Measurements from ENCODE around the gene KRT7.

KRT7 gene

GRCh38 chr12:52205612-52206303, 27.3 kb upstream of the KRT7 start:
- no peak overlapping the region for H3K9ac ChIP-seq (ENCODE audit: low read depth in 1 of 2, low read length in 2 of 2)
- peaks cover 5 to 6% of the 10 kb centered on the region in 2 donors for H3K4me1 ChIP-seq (ENCODE audit: control insufficient read depth in 2 of 2, insufficient read depth in 2 of 2, low read length in 2 of 2)
- no peaks in the 10 kb centered on the region for H3K9me3 ChIP-seq (ENCODE audit: control insufficient read depth in 2 of 2, low read length in 2 of 2)
- H3K27ac ChIP-seq (ENCODE audit: low read depth in 2 of 2, low read length in 2 of 2), result no peak overlapping the region
- peaks cover 0 to 5% of the 10 kb centered on the region in 2 donors for H3K27me3 ChIP-seq (ENCODE audit: control insufficient read depth in 2 of 2, insufficient read depth in 2 of 2, low read length in 2 of 2)
- no peak overlapping the region for H3K4me3 ChIP-seq (ENCODE audit: low read length in 2 of 2)
- H3K36me3 ChIP-seq (ENCODE audit: control insufficient read depth in 2 of 2, insufficient read depth in 2 of 2, low read length in 2 of 2), result no peaks in the 10 kb centered on the region

DNA sequence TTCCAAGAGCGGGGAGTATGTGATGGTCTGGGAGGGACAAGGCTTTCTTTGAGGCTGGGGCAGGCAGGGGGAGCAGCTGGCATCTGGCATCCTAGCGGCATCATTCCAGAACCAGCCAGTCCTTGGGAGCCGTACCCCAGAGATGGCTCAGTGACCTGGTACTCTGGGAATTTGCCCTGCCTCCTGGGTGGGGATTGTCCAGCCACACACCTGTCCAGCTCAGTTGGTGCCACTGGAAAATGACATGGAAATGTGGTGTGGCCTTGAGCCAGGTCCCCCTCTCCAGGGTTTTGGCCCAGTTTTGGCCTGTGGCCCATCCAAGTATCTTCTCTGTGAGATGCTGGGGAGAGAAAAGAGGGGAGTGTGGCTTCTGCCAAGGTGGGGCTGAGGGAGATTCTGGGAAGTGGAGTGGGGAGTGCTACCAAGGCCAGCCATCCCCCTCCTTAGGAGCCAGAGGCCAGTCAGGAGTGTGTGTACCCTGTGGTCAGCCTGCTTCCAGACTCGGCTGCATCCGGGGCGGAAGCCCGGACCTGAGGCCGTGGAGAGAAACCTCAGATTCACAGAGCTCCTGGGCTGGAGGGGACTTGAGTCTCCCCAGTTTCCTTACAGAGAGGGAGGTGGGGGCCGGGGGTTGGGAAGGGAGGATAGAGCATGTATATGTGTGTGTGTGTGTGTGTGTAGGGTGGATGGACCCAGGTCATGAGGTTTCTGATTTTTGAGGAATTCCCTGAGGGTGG, 26.6 kb upstream of the KRT7 start:
- Histone ChIP-seq H3K4me1 (ENCODE audit: control insufficient read depth in 2 of 2, insufficient read depth in 2 of 2, low read length in 2 of 2) (peaks cover 5 to 6% of the 10 kb centered on the region in 2 donors), H3K27me3 (ENCODE audit: control insufficient read depth in 2 of 2, insufficient read depth in 2 of 2, low read length in 2 of 2) (peaks cover 0 to 5% of the 10 kb centered on the region in 2 donors), H3K36me3 (ENCODE audit: control insufficient read depth in 2 of 2, insufficient read depth in 2 of 2, low read length in 2 of 2) (no peaks in the 10 kb centered on the region), H3K4me3 (ENCODE audit: low read length in 2 of 2) (no peak overlapping the region), H3K9me3 (ENCODE audit: control insufficient read depth in 2 of 2, low read length in 2 of 2) (no peaks in the 10 kb centered on the region), H3K9ac (ENCODE audit: low read depth in 1 of 2, low read length in 2 of 2) (no peak overlapping the region), H3K27ac (ENCODE audit: low read depth in 2 of 2, low read length in 2 of 2) (no peak overlapping the region)

DNA sequence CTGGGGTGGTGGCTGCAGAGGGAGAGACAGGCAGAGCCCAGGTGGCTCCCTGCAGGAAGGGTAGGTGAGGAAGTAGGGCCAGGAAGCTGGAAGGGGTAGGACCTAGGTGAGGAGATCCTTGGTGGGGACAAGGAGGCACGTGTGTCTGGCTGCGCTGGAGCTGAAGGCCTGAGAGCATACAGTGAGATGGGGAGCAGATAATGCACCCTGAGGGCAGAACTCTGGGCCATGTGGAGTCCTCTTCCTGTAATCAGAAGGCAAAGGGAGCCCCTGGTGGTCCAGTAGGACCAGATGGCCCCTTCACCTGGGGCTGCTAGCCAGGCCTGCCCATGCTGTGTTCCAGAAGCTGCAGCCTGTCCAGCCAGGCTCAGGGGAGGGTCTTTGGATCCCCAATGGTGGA, 25.9 kb upstream of the KRT7 start:
- Histone ChIP-seq H3K36me3 (ENCODE audit: control insufficient read depth in 2 of 2, insufficient read depth in 2 of 2, low read length in 2 of 2) (no peaks in the 10 kb centered on the region), H3K27ac (ENCODE audit: low read depth in 2 of 2, low read length in 2 of 2) (no peak overlapping the region), H3K9me3 (ENCODE audit: control insufficient read depth in 2 of 2, low read length in 2 of 2) (no peaks in the 10 kb centered on the region), H3K4me3 (ENCODE audit: low read length in 2 of 2) (no peak overlapping the region), H3K9ac (ENCODE audit: low read depth in 1 of 2, low read length in 2 of 2) (no peak overlapping the region), H3K4me1 (ENCODE audit: control insufficient read depth in 2 of 2, insufficient read depth in 2 of 2, low read length in 2 of 2) (peaks cover 5 to 6% of the 10 kb centered on the region in 2 donors), H3K27me3 (ENCODE audit: control insufficient read depth in 2 of 2, insufficient read depth in 2 of 2, low read length in 2 of 2) (peaks cover 0 to 5% of the 10 kb centered on the region in 2 donors)

DNA sequence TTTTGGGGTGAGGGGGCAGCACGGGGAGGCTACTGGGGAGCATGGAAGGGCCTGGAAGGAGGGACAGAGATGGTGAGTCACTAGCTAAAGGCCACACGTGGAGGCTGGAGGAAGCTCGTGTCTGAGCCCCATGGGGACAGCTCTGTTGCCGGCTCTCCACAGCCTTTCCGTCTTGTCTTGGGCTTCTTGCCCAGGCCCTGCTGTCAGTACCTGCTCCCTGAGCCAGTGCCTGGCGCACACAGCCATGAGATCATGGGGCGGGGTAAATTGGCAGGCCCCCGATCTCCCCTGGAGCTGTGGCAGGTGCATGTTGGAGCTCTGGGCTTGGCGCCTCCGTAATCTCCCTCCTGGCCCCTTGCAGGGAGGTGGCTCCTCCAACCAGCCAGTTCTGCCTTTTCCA, 25.1 kb upstream of the KRT7 start:
- Histone ChIP-seq H3K9ac (ENCODE audit: low read depth in 1 of 2, low read length in 2 of 2) (no peak overlapping the region), H3K27ac (ENCODE audit: low read depth in 2 of 2, low read length in 2 of 2) (no peak overlapping the region), H3K4me3 (ENCODE audit: low read length in 2 of 2) (no peak overlapping the region), H3K4me1 (ENCODE audit: control insufficient read depth in 2 of 2, insufficient read depth in 2 of 2, low read length in 2 of 2) (peaks cover 5 to 6% of the 10 kb centered on the region in 2 donors), H3K9me3 (ENCODE audit: control insufficient read depth in 2 of 2, low read length in 2 of 2) (no peaks in the 10 kb centered on the region), H3K27me3 (ENCODE audit: control insufficient read depth in 2 of 2, insufficient read depth in 2 of 2, low read length in 2 of 2) (peaks cover 0 to 4% of the 10 kb centered on the region in 2 donors), H3K36me3 (ENCODE audit: control insufficient read depth in 2 of 2, insufficient read depth in 2 of 2, low read length in 2 of 2) (no peaks in the 10 kb centered on the region)

GRCh38 chr12:52208424-52209165, 24.4 kb upstream of the KRT7 start:
- Histone ChIP-seq H3K9ac (ENCODE audit: low read depth in 1 of 2, low read length in 2 of 2) (no peak overlapping the region), H3K4me1 (ENCODE audit: control insufficient read depth in 2 of 2, insufficient read depth in 2 of 2, low read length in 2 of 2) (peaks cover 2 to 3% of the 10 kb centered on the region in 2 donors), H3K9me3 (ENCODE audit: control insufficient read depth in 2 of 2, low read length in 2 of 2) (no peaks in the 10 kb centered on the region), H3K27me3 (ENCODE audit: control insufficient read depth in 2 of 2, insufficient read depth in 2 of 2, low read length in 2 of 2) (no peaks in the 10 kb centered on the region), H3K36me3 (ENCODE audit: control insufficient read depth in 2 of 2, insufficient read depth in 2 of 2, low read length in 2 of 2) (no peaks in the 10 kb centered on the region), H3K4me3 (ENCODE audit: low read length in 2 of 2) (no peak overlapping the region), H3K27ac (ENCODE audit: low read depth in 2 of 2, low read length in 2 of 2) (no peak overlapping the region)

- no peak overlapping the region for H3K9ac ChIP-seq (ENCODE audit: low read depth in 1 of 2, low read length in 2 of 2)
- no peaks in the 10 kb centered on the region for H3K27me3 ChIP-seq (ENCODE audit: control insufficient read depth in 2 of 2, insufficient read depth in 2 of 2, low read length in 2 of 2)
- H3K9me3 ChIP-seq (ENCODE audit: control insufficient read depth in 2 of 2, low read length in 2 of 2), result no peaks in the 10 kb centered on the region
- no peak overlapping the region for H3K4me3 ChIP-seq (ENCODE audit: low read length in 2 of 2)
- H3K27ac ChIP-seq (ENCODE audit: low read depth in 2 of 2, low read length in 2 of 2), result no peak overlapping the region
- peaks cover 0 to 3% of the 10 kb centered on the region in 2 donors for H3K4me1 ChIP-seq (ENCODE audit: control insufficient read depth in 2 of 2, insufficient read depth in 2 of 2, low read length in 2 of 2)
- no peaks in the 10 kb centered on the region for H3K36me3 ChIP-seq (ENCODE audit: control insufficient read depth in 2 of 2, insufficient read depth in 2 of 2, low read length in 2 of 2)
Measured at GRCh38 chr12:52209321-52209720, 23.7 kb upstream of the KRT7 start.

- Histone ChIP-seq H3K27ac (ENCODE audit: low read depth in 2 of 2, low read length in 2 of 2) (no peak overlapping the region), H3K4me1 (ENCODE audit: control insufficient read depth in 2 of 2, insufficient read depth in 2 of 2, low read length in 2 of 2) (peaks cover 0 to 3% of the 10 kb centered on the region in 2 donors), H3K9ac (ENCODE audit: low read depth in 1 of 2, low read length in 2 of 2) (no peak overlapping the region), H3K36me3 (ENCODE audit: control insufficient read depth in 2 of 2, insufficient read depth in 2 of 2, low read length in 2 of 2) (no peaks in the 10 kb centered on the region), H3K27me3 (ENCODE audit: control insufficient read depth in 2 of 2, insufficient read depth in 2 of 2, low read length in 2 of 2) (peaks cover 0 to 2% of the 10 kb centered on the region in 2 donors), H3K4me3 (ENCODE audit: low read length in 2 of 2) (no peak overlapping the region), H3K9me3 (ENCODE audit: control insufficient read depth in 2 of 2, low read length in 2 of 2) (no peaks in the 10 kb centered on the region)
Measured at GRCh38 chr12:52210186-52210924, 22.7 kb upstream of the KRT7 start.

GRCh38 chr12:52210925-52211650, 22.0 kb upstream of the KRT7 start:
- H3K4me1 ChIP-seq (ENCODE audit: control insufficient read depth in 2 of 2, insufficient read depth in 2 of 2, low read length in 2 of 2), result peaks cover 0 to 3% of the 10 kb centered on the region in 2 donors
- peaks cover 0 to 2% of the 10 kb centered on the region in 2 donors for H3K27me3 ChIP-seq (ENCODE audit: control insufficient read depth in 2 of 2, insufficient read depth in 2 of 2, low read length in 2 of 2)
- no peaks in the 10 kb centered on the region for H3K36me3 ChIP-seq (ENCODE audit: control insufficient read depth in 2 of 2, insufficient read depth in 2 of 2, low read length in 2 of 2)
- no peaks in the 10 kb centered on the region for H3K9me3 ChIP-seq (ENCODE audit: control insufficient read depth in 2 of 2, low read length in 2 of 2)
- H3K27ac ChIP-seq (ENCODE audit: low read depth in 2 of 2, low read length in 2 of 2), result no peak overlapping the region
- no peak overlapping the region for H3K4me3 ChIP-seq (ENCODE audit: low read length in 2 of 2)
- H3K9ac ChIP-seq (ENCODE audit: low read depth in 1 of 2, low read length in 2 of 2), result no peak overlapping the region

DNA sequence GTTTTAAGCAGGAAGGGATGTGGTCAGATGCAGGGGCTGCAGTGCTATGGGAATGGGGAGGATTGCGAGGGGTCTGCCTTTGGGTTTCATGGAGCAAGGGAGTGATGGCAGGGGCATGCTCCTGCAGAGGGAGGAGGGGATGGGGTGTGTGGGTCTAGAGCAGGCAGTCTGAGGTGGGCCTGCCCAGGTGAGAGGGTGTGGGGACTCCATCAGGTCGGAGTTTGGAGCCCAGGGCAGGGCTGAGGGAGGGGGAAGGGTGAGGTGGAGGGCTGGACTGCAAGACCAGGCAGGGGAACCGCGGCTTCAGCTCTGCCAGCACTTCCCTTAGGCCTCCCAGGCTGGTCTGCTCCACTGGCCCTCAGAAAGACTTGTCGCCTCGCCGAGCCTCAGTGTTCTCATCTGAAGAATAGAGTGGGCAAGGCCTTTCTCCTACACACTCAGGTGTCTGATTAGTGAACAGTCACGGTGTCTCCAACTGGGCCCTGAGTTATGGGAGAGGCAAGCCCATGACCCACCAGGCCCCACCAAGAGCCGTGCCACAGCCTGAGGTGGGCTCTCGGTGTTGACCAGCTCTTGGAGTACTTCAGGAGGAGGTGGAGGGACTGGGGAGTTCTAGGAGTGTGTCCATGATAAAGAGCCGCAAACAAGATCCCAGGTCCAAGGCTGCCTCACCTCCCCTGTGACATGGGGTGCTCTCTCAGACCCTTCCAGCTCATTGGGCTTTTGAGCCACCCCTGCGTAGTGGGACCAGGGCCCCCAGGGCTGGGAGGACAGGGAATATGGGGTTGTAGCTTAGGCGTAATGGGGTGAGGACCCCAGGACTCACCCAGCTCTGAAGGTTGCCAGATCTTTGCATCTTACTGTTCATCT, 21.1 kb upstream of the KRT7 start:
- Histone ChIP-seq H3K9ac (ENCODE audit: low read depth in 1 of 2, low read length in 2 of 2) (no peak overlapping the region), H3K27me3 (ENCODE audit: control insufficient read depth in 2 of 2, insufficient read depth in 2 of 2, low read length in 2 of 2) (peaks cover 0 to 2% of the 10 kb centered on the region in 2 donors), H3K36me3 (ENCODE audit: control insufficient read depth in 2 of 2, insufficient read depth in 2 of 2, low read length in 2 of 2) (no peaks in the 10 kb centered on the region), H3K9me3 (ENCODE audit: control insufficient read depth in 2 of 2, low read length in 2 of 2) (no peaks in the 10 kb centered on the region), H3K4me1 (ENCODE audit: control insufficient read depth in 2 of 2, insufficient read depth in 2 of 2, low read length in 2 of 2) (peaks cover 3 to 4% of the 10 kb centered on the region in 2 donors), H3K4me3 (ENCODE audit: low read length in 2 of 2) (no peak overlapping the region), H3K27ac (ENCODE audit: low read depth in 2 of 2, low read length in 2 of 2) (no peak overlapping the region)
